CD14-positive monocyte (primary cell): ENCODE data around the gene B4GALNT3. TPM values are rescaled to one million over a fixed set of nuclear protein-coding genes. Genes with fewer than 3 reads are reported as not detected.

Experiments
- DNase-seq, 3 donors: peaks; one replicate each; pipeline ENCODE4 v3.0.0-alpha.2; 2011 to 2022
- H2AFZ ChIP-seq: 2 replicates; pipeline ENCODE4 v1.6.0; 2012; ENCODE audit warnings: mild to moderate bottlenecking, low read depth, low read length, inconsistent platforms; ENCODE audit not compliant: insufficient read depth, poor library complexity, severe bottlenecking
- H3K27ac ChIP-seq, 2 donors: 1 replicate in 1 of 2; 2 replicates in 1 of 2; pipeline ENCODE4 v1.5.1; 2012 to 2013; ENCODE audit warnings: low read length in 2 of 2, control low read depth in 1 of 2, inconsistent platforms in 1 of 2, low read depth in 1 of 2, mild to moderate bottlenecking in 1 of 2
- H3K27me3 ChIP-seq, 2 donors: one replicate each; pipeline versions ENCODE4 v1.6.0 to v1.6.1; 2011 to 2013; ENCODE audit warnings: low read length in 2 of 2; ENCODE audit not compliant: control insufficient read depth in 2 of 2, insufficient read depth in 2 of 2
- H3K36me3 ChIP-seq, 2 donors: replicated peaks in 1 of 2; 1 replicate in 1 of 2; 2 replicates in 1 of 2; pipeline versions ENCODE4 v1.5.1 to v1.6.1; 2012 to 2013; ENCODE audit warnings: low read length in 2 of 2, control low read depth in 1 of 2, inconsistent platforms in 1 of 2, mild to moderate bottlenecking in 1 of 2; ENCODE audit not compliant: insufficient read depth in 2 of 2, control insufficient read depth in 1 of 2
- H3K4me1 ChIP-seq, 2 donors: 1 replicate in 1 of 2; 2 replicates in 1 of 2; pipeline versions ENCODE4 v1.5.1 to v1.6.1; 2012 to 2013; ENCODE audit warnings: low read length in 2 of 2, control low read depth in 1 of 2, inconsistent platforms in 1 of 2, mild to moderate bottlenecking in 1 of 2, moderate library complexity in 1 of 2; ENCODE audit not compliant: insufficient read depth in 2 of 2, control insufficient read depth in 1 of 2
- H3K4me2 ChIP-seq: replicated peaks from 2 replicates; pipeline ENCODE3; 2012; ENCODE audit warnings: low read length, moderate library complexity, mild to moderate bottlenecking; ENCODE audit not compliant: poor library complexity, severe bottlenecking; ENCODE audit errors: extremely low read depth
- H3K4me3 ChIP-seq, 3 experiments: fragments of 200-600 bp in 1 of 3; sonication (generic) in 1 of 3; replicated peaks in 1 of 3; 1 replicate in 2 of 3; 2 replicates in 1 of 3; pipeline ENCODE4 v1.5.1; 2011 to 2013; ENCODE audit warnings: low read length in 3 of 3, mild to moderate bottlenecking in 3 of 3, control low read depth in 2 of 3, low read depth in 2 of 3, inconsistent platforms in 1 of 3, moderate library complexity in 1 of 3
- H3K79me2 ChIP-seq: 2 replicates; pipeline ENCODE4 v1.6.0; 2012; ENCODE audit warnings: mild to moderate bottlenecking, control low read depth, inconsistent platforms, low read length, moderate library complexity; ENCODE audit not compliant: insufficient read depth
- H3K9ac ChIP-seq: 2 replicates; pipeline ENCODE4 v1.6.0; 2017; ENCODE audit warnings: low read length, mild to moderate bottlenecking; ENCODE audit not compliant: insufficient read depth, poor library complexity, severe bottlenecking
- H3K9me3 ChIP-seq, 2 donors: replicated peaks in 1 of 2; 1 replicate in 1 of 2; 2 replicates in 1 of 2; pipeline versions ENCODE4 v1.5.1 to v1.6.1; 2012 to 2013; ENCODE audit warnings: low read length in 2 of 2, control low read depth in 1 of 2; ENCODE audit not compliant: control insufficient read depth in 1 of 2, insufficient read depth in 1 of 2
- H4K20me1 ChIP-seq: 2 replicates; pipeline ENCODE4 v1.6.0; 2012; ENCODE audit warnings: mild to moderate bottlenecking, low read length, control low read depth, moderate library complexity; ENCODE audit not compliant: insufficient read depth
- H3K27ac Mint-ChIP-seq, 7 donors: one replicate each; pipeline ENCODE4 v1.8.0; 2020; ENCODE audit warnings: mild to moderate bottlenecking in 7 of 7, mixed read lengths in 7 of 7, moderate library complexity in 6 of 7, inconsistent platforms in 2 of 7
- H3K27me3 Mint-ChIP-seq, 3 donors: one replicate each; pipeline ENCODE4 v1.8.0; 2021 to 2022; ENCODE audit warnings: low read depth in 3 of 3, mild to moderate bottlenecking in 3 of 3, mixed read lengths in 3 of 3, moderate library complexity in 3 of 3, inconsistent platforms in 1 of 3
- H3K36me3 Mint-ChIP-seq, 2 donors: one replicate each; pipeline ENCODE4 v1.8.0; 2020; ENCODE audit warnings: mixed read lengths in 2 of 2, inconsistent platforms in 1 of 2, mild to moderate bottlenecking in 1 of 2
- H3K4me1 Mint-ChIP-seq: one replicate; pipeline ENCODE4 v1.8.0; 2020; ENCODE audit warnings: mild to moderate bottlenecking, mixed read lengths
- H3K4me3 Mint-ChIP-seq, 2 donors: one replicate each; pipeline ENCODE4 v1.8.0; 2020; ENCODE audit warnings: mild to moderate bottlenecking in 2 of 2, mixed read lengths in 2 of 2, moderate library complexity in 1 of 2
- H3K9me3 Mint-ChIP-seq, 7 donors: one replicate each; pipeline ENCODE4 v1.8.0; 2020 to 2022; ENCODE audit warnings: mixed read lengths in 7 of 7, mild to moderate bottlenecking in 6 of 7, moderate library complexity in 6 of 7, inconsistent platforms in 2 of 7
- CTCF ChIP-seq: fragments of 200-600 bp; IDR thresholded peaks from one replicate; pipeline ENCODE4 v1.8.0; 2022; ENCODE audit warnings: antibody characterized with exemption, mild to moderate bottlenecking
- WGBS: methylation state at CpG from one replicate; pipeline ENCODE4 v1.1.5; 2013; ENCODE audit warnings: missing lambda C conversion rate; ENCODE audit not compliant: insufficient coverage; 5-methylcytosine and 5-hydroxymethylcytosine counted together
- intact Hi-C, 2 donors: fragments of 100-400 bp; cut with micrococcal nuclease; formaldehyde crosslinking; loops; one replicate each; pipeline versions ENCODE4 v1.15.0 to v1.15.1; 2023
- polyA plus RNA-seq, 3 donors: library from polyadenylated mRNA; depleted of rRNA in 1 of 3; unstranded in 2 of 3; stranded (reverse) in 1 of 3; fragments of 300-500 nt in 2 of 3; fragments of >200 nt in 1 of 3; fragmentation: Illumina TruSeq in 2 of 3; gene quantifications; 1 replicate in 2 of 3; 2 replicates in 1 of 3; pipeline ENCODE4 v1.2.3, GENCODE V29; 2012 to 2021

B4GALNT3 gene
- polyA plus RNA-seq, 3 donors, result 0.09 to 0.10 TPM; not detected in 1

GRCh38 chr12:568486-568885 is 108.7 kb downstream of the B4GALNT3 start:
- Mint-ChIP-seq H3K27me3 (peaks cover 0 to 7% (median 0%) of the 10 kb centered on the region in 3 donors), H3K27ac (peak overlapping the region in 1 of 7 donors; percentile 68), H3K36me3 (peaks cover 25 to 28% of the 10 kb centered on the region in 2 donors), H3K4me1 (peaks cover 35% of the 10 kb centered on the region), H3K4me3 (peak overlapping the region in 1 of 2 donors; percentile 0), H3K9me3 (no peaks in the 10 kb centered on the region)
- no peak overlapping the region for H2AFZ ChIP-seq
- no peak overlapping the region for H3K9ac ChIP-seq
- no peak for TF ChIP-seq CTCF
- H3K27ac ChIP-seq, result no peak overlapping the region
- no peak overlapping the region for H3K4me2 ChIP-seq
- DNase-seq, result no peak
- peaks cover under 1% of the 10 kb centered on the region for H3K79me2 ChIP-seq
- 94% methylated on average over 6 of the region's 6 CpGs for WGBS
- peaks cover 25 to 28% of the 10 kb centered on the region in 2 donors for H3K4me1 ChIP-seq
- intact Hi-C loops, result loop anchor here in 1 of 2 donors (2.0 to 10.0 kb wide), 3 partner anchors 244 to 1016 kb away; partner anchors contain the start of gene RAD52
- no peaks in the 10 kb centered on the region for H3K9me3 ChIP-seq
- H3K36me3 ChIP-seq, result peaks cover 7 to 11% of the 10 kb centered on the region in 2 donors
- H4K20me1 ChIP-seq, result no peaks in the 10 kb centered on the region
- H3K4me3 ChIP-seq, result no peak overlapping the region
- no peaks in the 10 kb centered on the region for H3K27me3 ChIP-seq

- Mint-ChIP-seq H3K27ac (peak overlapping the region in 1 of 7 donors; percentile 10), H3K4me3 (peak overlapping the region; percentile 80 to 90), H3K9me3 (no peaks in the 10 kb centered on the region), H3K36me3 (peaks cover 24 to 26% of the 10 kb centered on the region in 2 donors), H3K4me1 (peaks cover 28% of the 10 kb centered on the region), H3K27me3 (peaks cover 0 to 10% (median 0%) of the 10 kb centered on the region in 3 donors)
- Histone ChIP-seq H3K27me3 (no peaks in the 10 kb centered on the region), H3K4me2 (peak overlapping the region; percentile 76), H4K20me1 (no peaks in the 10 kb centered on the region), H2AFZ (peak overlapping the region; percentile 66), H3K36me3 (peaks cover 7 to 11% of the 10 kb centered on the region in 2 donors), H3K9ac (peak overlapping the region; percentile 42), H3K27ac (no peak overlapping the region), H3K4me3 (peak overlapping the region in 1 of 3 experiments; percentile 69), H3K79me2 (no peaks in the 10 kb centered on the region), H3K4me1 (peaks cover 18 to 21% of the 10 kb centered on the region in 2 donors), H3K9me3 (no peaks in the 10 kb centered on the region)
- DNase-seq, result no peak
- 100% methylated on average over 5 of the region's 6 CpGs for WGBS
- no peak for TF ChIP-seq CTCF
- intact Hi-C loops, result loop anchor here in 1 of 2 donors (2.0 to 10.0 kb wide), 3 partner anchors 244 to 1016 kb away; partner anchors contain the start of gene RAD52
These were observed 109.4 kb downstream of the B4GALNT3 start for GRCh38 chr12:569091-569676.
